Activated T-cell treated with anti-CD3 and anti-CD28 coated beads, Interleukin-2, amount 50 U/mL, for 48 hours (primary cell): ENCODE measurements around the gene B3GALNT2.
"Not testable (repeated sequence)": the region's sequence is repeated elsewhere in the genome, so short reads cannot be mapped to it uniquely, and the experiment has no call there.

Experiments used
- DNase-seq, 2 experiments: peaks; one replicate each; pipeline ENCODE4 v3.0.0-alpha.2; 2020

B3GALNT2 gene

GRCh38 chr1:235503403-235504121 lies 690 bp downstream of the B3GALNT2 start:
- DNase-seq: no peak

DNA sequence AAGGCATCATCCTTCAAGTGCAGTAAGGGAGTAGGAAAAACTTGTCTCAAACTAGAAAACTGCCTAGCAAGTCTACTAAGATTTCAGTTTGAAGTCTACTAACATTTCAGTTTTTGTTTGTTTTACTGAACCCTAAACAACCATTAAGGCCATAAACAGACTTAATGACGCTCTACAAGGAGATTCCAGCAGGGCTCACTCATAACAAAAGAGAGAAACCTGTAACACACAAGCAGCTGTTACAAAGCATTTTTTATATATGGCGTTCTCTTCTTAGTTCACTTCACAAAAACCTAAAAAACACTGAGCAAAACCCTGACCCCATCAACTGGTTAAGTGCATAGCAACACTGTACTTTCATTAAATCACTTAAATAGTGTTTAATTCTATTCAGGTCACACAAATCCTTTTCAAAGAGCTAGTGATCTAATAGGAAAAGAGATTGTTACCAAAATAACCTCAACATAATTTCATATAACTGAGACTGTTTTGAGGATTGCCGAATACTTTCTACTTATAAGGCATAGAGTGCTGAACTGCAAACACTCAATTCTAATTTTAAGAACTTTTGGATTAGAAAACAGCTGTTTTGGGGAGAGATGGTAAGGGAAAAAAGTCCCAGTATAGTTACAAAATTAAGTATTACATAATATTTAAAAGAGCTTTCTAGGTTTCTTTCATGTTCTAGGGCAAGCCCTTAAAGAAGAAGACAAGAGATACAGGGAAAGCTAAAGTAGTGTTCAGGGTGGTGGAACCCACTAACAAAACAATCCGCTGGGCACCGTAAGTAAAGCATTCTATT lies 1.4 kb downstream of the B3GALNT2 start:
- no peak for DNase-seq

GRCh38 chr1:235500971-235501540 lies 3.2 kb downstream of the B3GALNT2 start:
- no peak for DNase-seq

GRCh38 chr1:235495551-235495950 lies 8.7 kb downstream of the B3GALNT2 start:
- DNase-seq: no peak

GRCh38 chr1:235495030-235495429 lies 9.2 kb downstream of the B3GALNT2 start:
- DNase-seq: no peak

- DNase-seq: no peak
These were observed 9.7 kb downstream of the B3GALNT2 start for GRCh38 chr1:235494531-235494930.

DNA sequence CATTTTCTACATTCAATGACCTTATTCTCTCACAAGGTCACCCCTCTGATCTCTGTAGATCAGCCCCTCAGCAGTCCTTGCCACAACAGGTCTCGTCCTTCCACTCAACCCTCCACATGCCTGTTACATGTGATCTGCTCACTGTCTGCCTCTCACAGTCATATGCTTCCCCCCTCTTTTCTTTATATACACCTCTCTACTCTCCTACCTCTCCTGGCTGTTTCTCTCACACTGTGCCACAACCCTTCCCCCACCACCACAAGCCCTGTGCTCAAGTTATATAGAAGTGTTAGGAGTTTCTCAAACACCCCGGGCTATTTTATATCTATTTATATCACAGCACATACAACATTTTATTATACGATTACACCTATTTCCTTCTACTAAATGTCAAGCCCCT lies 12.6 kb downstream of the B3GALNT2 start:
- DNase-seq: no peak

DNA sequence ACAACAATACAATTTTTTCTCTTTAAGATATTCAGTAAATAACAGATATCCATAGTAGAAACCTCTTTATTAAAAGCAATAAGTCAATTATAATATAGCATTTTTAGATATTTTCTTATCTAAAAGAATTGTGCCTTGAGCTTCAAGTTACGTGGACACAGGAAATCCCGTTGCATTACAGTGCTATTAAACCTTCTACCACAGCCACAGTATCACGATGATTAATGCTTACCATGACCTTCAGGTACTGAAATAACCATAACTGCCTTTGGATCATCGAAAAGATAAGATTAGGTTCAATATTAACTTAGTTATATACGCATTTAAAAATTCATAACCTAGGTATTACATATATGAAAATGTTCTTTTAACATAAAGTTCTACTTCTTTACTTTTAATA lies 17.9 kb downstream of the B3GALNT2 start:
- DNase-seq: no peak

- DNase-seq: no peak
These were observed 18.7 kb downstream of the B3GALNT2 start for GRCh38 chr1:235485558-235485957.

DNA sequence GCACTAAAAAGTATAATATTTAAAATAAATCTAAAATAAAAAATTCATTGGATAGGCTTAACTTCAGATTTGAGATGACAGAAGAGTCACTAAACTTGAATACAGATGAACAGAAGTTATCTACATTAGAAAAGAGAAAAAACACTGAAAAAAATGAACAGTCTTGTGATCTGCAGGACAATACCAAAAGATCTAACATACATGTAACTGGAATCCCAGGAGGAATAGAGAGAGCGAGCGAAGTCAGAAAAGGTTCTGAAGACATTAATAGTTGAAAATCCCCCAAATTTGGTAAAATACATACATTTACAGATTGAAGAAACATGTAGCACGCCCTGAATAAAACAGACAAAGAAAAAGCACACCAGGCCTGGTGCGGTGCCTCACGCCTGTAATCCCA lies 21.2 kb downstream of the B3GALNT2 start:
- no peak for DNase-seq

DNA sequence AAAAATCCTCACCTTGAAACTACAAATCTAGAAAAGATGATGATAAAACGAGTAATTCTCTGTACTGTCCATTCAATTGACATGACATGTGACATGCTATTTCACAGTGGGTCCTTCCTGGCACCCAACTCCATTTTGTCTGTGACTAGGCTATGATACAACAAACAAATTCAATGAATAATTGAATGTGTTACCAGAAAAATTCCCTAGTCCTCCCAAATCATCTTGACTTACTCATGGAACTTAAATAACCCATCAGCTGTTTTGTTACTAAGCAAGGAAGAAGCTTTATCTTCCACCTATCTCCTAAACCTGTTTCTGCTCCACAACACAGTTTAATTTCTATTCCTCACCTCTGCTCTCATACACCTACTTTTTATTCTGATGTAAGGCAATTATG lies 30.4 kb downstream of the B3GALNT2 start:
- no peak for DNase-seq

GRCh38 chr1:235470741-235471439 lies 33.4 kb downstream of the B3GALNT2 start:
- no peak for DNase-seq

DNA sequence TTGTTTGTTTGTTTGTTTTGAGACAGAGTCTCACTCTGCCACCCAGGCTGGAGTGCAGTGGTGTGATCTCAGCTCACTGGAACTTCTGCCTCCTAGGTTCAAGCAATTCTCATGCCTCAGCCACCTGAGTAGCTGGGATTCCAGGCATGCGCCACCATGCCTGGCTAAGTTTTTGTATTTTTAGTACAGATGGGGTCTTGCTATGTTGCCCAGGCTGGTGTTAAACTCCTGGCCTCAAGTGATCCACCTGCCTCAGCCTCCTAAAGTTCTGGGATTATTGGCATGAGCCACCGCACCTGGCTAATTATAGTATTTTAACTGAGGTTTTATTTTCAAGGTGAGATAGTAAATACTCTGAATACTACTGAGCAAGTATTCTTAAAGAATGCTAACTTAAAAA lies 34.4 kb downstream of the B3GALNT2 start:
- DNase-seq: not testable (repeated sequence)

DNA sequence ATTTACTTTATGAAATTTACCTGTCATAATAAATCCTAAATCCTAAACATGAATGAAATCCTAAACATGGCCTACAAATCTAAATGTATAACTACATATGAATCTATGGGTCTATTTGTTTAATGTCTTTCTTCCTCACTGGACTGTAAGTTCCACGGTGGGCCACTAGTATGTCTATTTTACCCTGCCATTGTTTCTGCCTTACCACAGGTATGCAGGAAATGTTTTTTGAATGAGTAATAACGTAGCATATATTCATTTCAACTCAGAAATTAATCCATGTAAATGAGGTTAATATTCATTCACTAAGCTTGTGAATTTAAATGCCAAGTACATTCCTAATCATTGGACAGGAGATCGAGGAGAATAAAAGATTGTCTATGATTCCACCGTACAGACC lies 35.3 kb downstream of the B3GALNT2 start:
- DNase-seq: no peak

DNA sequence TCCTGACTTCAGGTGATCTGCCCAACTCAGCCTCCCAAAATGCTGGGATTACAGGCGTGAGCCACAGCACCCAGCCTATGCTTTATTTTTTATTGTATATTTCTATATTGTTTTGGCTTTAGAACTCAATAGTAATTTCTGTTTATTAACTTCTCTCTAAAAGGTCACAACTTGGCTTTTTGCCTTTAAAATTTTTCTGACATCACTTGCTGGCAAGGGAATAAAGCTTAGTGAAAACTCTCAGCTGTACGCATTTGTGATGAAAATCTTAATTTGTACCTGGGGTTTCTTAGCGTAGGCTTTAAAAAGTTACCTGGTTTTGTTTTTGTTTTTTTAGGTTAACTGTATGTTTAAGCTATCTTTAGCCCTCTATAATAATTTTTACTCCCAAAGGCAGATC lies 36.2 kb downstream of the B3GALNT2 start:
- no peak for DNase-seq

DNA sequence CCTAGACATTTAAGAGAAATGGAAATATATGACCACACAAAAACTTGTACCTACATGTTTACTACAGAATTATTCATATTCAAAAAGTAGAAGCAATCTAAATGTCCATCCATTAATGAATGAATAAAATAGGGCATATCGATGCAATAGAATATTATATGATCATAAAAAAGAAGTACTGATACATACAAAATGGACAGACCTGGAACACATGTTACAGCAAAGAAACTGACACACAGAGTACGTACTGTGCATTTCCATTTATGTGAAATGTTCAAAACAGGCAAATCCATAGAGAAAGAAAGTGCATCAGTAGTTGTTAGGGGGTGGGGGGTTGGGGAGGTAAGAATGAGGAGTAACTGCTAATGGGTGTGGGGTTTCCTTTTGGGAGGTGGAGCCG lies 39.2 kb downstream of the B3GALNT2 start:
- no peak for DNase-seq

GRCh38 chr1:235462832-235463231 lies 41.4 kb downstream of the B3GALNT2 start:
- not testable (repeated sequence) for DNase-seq

- no peak for DNase-seq
These were observed 42.3 kb downstream of the B3GALNT2 start for GRCh38 chr1:235461954-235462353.

DNA sequence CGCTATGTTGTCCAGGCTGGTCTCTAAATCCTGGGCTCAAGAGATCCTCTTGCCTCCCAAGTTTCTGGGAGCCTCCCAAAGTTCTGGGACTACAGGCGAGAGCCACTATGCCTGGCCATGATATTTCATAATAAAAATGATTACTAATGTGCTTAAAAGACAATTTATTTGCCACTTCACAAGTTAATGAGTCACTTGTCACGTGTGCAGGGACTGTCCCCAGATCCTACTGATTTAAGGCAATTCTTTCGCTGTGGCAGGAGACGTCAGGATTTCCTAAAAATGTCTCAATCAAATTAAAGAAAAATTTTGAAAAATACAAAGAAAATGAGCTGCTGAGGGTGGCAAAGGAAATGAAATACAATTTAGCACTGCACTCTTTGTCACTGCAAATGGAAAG lies 43.5 kb downstream of the B3GALNT2 start:
- DNase-seq: no peak

DNA sequence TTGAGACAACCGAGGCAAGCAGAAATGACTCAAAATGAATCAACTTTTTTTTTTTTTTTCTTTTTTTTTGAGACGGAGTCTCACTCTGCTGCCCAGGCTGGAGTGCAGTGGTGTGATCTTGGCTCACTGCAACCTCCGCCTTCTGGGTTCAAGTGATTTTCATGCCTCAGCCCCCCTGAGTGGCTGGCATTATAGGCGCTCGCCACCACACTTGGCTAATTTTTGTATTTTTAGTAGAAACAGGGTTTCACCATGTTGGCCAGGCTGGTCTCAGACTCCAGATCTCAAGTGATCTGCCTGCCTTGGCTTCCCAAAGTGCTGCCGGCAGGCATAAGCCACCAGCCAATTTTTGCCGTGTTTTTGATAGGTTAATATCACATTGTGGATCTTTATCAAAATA lies 46.4 kb downstream of the B3GALNT2 start:
- DNase-seq: not testable (repeated sequence)

DNA sequence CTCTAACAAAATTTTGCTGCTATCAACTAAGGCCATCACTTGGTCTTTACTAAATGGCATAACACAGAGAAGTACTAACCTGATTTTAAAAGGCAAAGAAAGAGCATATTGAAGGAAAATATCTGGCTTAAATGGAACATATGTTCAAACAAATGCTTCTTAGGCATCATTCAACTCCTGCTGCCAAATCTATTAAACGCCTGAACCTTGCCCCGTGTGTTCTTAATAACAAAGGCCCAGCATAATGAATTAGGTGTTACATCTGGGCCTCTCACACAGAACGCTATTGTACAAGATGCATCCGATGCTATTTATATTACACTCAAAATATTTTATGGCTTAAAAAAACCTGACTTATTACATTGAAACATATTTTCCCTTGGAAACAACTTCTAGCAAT lies 48.4 kb downstream of the B3GALNT2 start:
- no peak for DNase-seq

DNA sequence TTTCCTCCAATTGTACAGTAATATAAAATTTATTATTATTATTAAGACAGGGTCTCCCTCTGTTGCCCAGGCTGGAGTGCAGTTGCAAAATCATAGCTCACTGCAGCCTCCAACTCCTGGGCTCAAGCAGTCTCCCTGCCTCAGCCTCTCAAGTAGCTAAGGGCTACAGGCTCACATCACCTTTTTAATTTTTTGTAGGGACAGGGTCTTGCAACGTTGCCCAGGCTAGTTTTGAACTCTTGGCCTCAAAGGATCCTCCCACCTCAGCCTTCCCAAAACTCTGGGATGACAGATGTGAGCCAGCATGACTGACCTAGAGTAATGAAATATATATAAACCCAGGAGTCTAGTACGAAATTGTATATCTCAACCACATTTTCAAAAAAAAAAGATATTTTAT lies 49.2 kb downstream of the B3GALNT2 start:
- DNase-seq: no peak

- no peak for DNase-seq
These were observed 50.2 kb downstream of the B3GALNT2 start for GRCh38 chr1:235454021-235454420.
